OCI-LY1 (cell line): ENCODE results near the gene AQP5.

Experiments used
- EZH2 ChIP-seq: fragments of 200-600 bp; sonication (generic), shearing (Covaris generic); IDR thresholded peaks from 2 replicates; pipeline ENCODE4 v1.8.0; 2017; ENCODE audit warnings: borderline replicate concordance, mixed run types, mild to moderate bottlenecking, antibody characterized with exemption, low read length, moderate library complexity, mixed read lengths
- TF ChIP-seq, protein P1 (sequence below): fragments of 200-600 bp; sonication (generic), shearing (Covaris generic); IDR thresholded peaks from 2 replicates; pipeline ENCODE4 v1.5.1; 2017; ENCODE audit warnings: mild to moderate bottlenecking, antibody characterized with exemption, low read length, moderate library complexity, mixed read lengths

DNA sequence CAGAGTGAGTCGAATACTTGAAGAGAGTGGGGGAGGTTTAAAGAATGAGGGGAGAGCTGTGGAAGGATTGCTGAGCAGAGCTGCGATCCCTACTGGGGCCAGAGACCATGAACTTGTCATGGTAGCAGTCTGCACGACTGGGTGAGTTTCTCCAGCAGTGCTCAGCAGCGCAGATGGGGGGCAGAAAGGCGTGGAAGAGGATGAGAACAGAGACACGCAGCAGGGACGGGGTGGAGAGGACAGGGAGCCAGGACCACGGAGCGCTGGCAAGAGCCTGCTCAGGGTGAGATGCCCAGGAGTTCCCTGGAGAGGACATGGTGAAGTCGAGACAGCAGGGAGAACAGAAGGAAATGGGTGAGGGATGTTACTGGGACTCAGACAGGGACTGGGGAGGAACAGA, 9.0 kb downstream of the AQP5 start:
- TF ChIP-seq, protein P1, sequence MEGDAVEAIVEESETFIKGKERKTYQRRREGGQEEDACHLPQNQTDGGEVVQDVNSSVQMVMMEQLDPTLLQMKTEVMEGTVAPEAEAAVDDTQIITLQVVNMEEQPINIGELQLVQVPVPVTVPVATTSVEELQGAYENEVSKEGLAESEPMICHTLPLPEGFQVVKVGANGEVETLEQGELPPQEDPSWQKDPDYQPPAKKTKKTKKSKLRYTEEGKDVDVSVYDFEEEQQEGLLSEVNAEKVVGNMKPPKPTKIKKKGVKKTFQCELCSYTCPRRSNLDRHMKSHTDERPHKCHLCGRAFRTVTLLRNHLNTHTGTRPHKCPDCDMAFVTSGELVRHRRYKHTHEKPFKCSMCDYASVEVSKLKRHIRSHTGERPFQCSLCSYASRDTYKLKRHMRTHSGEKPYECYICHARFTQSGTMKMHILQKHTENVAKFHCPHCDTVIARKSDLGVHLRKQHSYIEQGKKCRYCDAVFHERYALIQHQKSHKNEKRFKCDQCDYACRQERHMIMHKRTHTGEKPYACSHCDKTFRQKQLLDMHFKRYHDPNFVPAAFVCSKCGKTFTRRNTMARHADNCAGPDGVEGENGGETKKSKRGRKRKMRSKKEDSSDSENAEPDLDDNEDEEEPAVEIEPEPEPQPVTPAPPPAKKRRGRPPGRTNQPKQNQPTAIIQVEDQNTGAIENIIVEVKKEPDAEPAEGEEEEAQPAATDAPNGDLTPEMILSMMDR: no peak
- no peak for TF ChIP-seq EZH2
